HepG2 (cell line): ENCODE results near the gene NHSL1. TPM values are rescaled to one million over a fixed set of nuclear protein-coding genes. Genes with fewer than 3 reads are reported as not detected.

Experiments used
- HMG20B ChIP-seq: conservative IDR thresholded peaks from 2 replicates; pipeline ENCODE4 v1.6.1; 2016; ENCODE audit warnings: missing genetic modification reagents, missing compliant biosample characterization
- KLF13 ChIP-seq: sonication (generic); formaldehyde crosslinking; IDR thresholded peaks from 2 replicates; pipeline ENCODE4 v1.4.0; 2020; ENCODE audit warnings: mild to moderate bottlenecking, missing genetic modification reagents
- NCOA5 ChIP-seq: sonication (generic); formaldehyde crosslinking; IDR thresholded peaks from 2 replicates; pipeline ENCODE4 v1.4.0; 2020; ENCODE audit warnings: missing genetic modification reagents
- PITX1 ChIP-seq: sonication (generic); formaldehyde crosslinking; IDR thresholded peaks from 2 replicates; pipeline ENCODE4 v1.5.1; 2020; ENCODE audit warnings: mild to moderate bottlenecking, missing genetic modification reagents
- ZNF570 ChIP-seq: sonication (generic); formaldehyde crosslinking; IDR thresholded peaks from 2 replicates; pipeline ENCODE4 v1.4.0; 2020; ENCODE audit warnings: mild to moderate bottlenecking, missing genetic modification reagents, borderline replicate concordance
- ZNF7 ChIP-seq: IDR thresholded peaks from 2 replicates; pipeline ENCODE4 v1.6.1; 2016; ENCODE audit warnings: missing biosample characterization, missing genetic modification reagents
- ZSCAN21 ChIP-seq: sonication (generic); formaldehyde crosslinking; IDR thresholded peaks from 2 replicates; pipeline ENCODE4 v1.8.0; 2022; ENCODE audit warnings: mild to moderate bottlenecking, missing genetic modification reagents, moderate library complexity, borderline replicate concordance
- polyA plus RNA-seq, 8 experiments: library from polyadenylated mRNA; depleted of rRNA in 3 of 8; stranded (reverse) in 7 of 8; unstranded in 1 of 8; fragments of >200 nt; fragmentation: Illumina TruSeq in 4 of 8; extraction: Trizol in 4 of 8; gene quantifications; 2 replicates each; pipeline versions ENCODE4 v1.2.1 to v1.2.3, GENCODE V29; 2011 to 2016; ENCODE audit warnings: low read depth in 4 of 8, missing spikeins in 1 of 8, mixed read lengths in 1 of 8; ENCODE audit not compliant: insufficient read depth in 1 of 8
- total RNA-seq, 5 experiments: library from RNA; depleted of rRNA; stranded (reverse); fragments of >200 nt; fragmentation: Illumina TruSeq; extraction: Trizol; gene quantifications; 2 replicates each; pipeline ENCODE4 v1.2.3, GENCODE V29; 2016; ENCODE audit warnings: low read depth in 1 of 5
- TF ChIP-seq, protein P1 (sequence below): sonication (generic); formaldehyde crosslinking; IDR thresholded peaks from 2 replicates; pipeline ENCODE4 v1.4.0; 2020; ENCODE audit warnings: mild to moderate bottlenecking, missing genetic modification reagents
- TF ChIP-seq, protein P2 (sequence below): sonication (generic); formaldehyde crosslinking; IDR thresholded peaks from 2 replicates; pipeline ENCODE4 v1.4.0; 2020; ENCODE audit warnings: missing genetic modification reagents

The NHSL1 gene
- total and polyA plus RNA-seq, 2 of the 13 experiments (the other 11 are each of a cell fraction or from before 2014, with no cell fraction given), result 24.9 to 53.6 TPM

DNA sequence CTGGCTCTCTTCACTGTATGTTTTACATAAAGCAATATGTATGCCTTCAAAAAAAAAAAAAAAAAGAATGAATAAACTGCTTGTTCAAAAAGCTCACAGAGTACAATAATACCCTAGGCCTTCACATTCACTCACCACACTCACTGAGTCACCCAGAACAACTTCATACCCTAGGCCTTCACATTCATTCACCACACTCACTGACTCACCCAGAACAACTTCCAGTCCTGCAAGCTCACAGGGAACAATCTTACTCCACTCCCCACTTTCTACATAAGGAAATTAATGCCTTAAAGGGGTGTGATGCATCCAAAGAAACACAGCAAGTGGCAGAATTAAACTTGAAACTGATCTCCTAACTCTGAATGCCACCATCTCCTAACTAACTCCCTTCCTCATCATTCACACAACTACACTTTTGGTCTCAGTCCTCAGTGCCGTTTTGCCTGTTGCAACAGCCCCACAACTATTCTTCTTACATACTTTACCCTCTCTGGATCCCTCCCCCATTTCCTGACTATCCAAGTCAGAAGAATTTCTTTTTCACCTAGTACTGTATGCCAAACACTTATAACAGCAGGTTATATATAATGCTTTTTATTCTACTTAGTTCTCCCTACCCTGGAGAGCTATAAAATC is 34.2 kb downstream of the NHSL1 start (continued):
- TF ChIP-seq, protein P1, sequence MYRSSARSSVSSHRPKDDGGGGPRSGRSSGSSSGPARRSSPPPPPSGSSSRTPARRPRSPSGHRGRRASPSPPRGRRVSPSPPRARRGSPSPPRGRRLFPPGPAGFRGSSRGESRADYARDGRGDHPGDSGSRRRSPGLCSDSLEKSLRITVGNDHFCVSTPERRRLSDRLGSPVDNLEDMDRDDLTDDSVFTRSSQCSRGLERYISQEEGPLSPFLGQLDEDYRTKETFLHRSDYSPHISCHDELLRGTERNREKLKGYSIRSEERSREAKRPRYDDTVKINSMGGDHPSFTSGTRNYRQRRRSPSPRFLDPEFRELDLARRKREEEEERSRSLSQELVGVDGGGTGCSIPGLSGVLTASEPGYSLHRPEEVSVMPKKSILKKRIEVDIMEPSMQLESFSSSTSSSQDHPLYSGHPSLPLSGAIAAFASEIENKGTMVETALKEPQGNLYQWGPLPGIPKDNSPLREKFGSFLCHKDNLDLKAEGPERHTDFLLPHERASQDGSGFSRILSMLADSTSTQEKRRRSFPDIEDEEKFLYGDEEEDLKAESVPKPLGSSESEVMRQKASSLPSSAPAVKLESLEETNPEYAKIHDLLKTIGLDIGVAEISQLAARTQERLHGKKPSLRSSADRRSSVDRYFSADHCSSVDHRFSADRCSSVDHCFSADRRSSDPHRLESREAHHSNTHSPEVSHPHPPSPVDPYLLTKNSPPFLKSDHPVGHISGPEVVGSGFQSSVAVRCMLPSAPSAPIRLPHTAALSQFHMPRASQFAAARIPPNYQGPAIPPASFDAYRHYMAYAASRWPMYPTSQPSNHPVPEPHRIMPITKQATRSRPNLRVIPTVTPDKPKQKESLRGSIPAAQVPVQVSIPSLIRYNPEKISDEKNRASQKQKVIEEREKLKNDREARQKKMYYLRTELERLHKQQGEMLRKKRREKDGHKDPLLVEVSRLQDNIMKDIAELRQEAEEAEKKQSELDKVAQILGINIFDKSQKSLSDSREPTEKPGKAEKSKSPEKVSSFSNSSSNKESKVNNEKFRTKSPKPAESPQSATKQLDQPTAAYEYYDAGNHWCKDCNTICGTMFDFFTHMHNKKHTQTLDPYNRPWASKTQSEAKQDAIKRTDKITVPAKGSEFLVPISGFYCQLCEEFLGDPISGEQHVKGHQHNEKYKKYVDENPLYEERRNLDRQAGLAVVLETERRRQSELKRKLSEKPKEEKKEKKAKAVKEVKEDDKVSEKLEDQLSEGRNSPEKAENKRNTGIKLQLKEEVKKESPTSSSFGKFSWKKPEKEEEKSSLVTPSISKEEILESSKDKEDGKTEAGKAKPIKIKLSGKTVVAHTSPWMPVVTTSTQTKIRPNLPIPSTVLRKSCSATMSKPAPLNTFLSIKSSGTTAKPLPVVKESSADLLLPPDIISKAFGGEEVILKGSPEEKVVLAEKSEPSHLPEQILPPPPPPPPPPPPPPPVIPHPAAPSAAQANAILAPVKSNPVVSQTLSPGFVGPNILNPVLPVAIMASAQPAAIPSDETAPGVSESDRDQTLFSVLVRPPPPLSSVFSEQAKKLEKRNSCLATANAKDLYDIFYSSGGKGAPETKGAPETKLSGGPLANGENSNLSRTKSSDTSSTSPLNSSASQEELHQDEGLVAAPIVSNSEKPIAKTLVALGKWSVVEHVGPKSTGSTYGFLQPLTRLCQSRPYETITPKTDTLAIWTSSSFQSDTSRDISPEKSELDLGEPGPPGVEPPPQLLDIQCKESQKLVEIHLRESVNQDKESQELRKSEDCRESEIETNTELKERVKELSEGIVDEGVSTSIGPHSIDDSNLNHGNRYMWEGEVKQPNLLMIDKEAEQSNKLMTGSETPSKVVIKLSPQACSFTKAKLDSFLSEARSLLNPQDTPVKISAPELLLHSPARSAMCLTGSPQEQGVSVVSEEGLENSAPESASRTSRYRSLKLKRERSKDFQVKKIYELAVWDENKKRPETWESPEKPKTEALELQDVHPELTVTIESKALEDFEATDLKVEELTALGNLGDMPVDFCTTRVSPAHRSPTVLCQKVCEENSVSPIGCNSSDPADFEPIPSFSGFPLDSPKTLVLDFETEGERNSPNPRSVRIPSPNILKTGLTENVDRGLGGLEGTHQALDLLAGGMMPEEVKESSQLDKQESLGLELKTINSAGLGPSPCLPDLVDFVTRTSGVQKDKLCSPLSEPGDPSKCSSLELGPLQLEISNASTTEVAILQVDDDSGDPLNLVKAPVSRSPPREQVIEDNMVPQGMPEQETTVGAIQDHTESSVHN (CRISPR knock-in tag), result no peak
- TF ChIP-seq ZNF570 (no peak), ZNF7 (peak; percentile 77), ZSCAN21 (CRISPR knock-in tag) (no peak), KLF13 (CRISPR knock-in tag) (no peak), NCOA5 (CRISPR knock-in tag) (no peak), HMG20B (CRISPR knock-in tag) (no peak), PITX1 (CRISPR knock-in tag) (no peak)
- TF ChIP-seq, protein P2, sequence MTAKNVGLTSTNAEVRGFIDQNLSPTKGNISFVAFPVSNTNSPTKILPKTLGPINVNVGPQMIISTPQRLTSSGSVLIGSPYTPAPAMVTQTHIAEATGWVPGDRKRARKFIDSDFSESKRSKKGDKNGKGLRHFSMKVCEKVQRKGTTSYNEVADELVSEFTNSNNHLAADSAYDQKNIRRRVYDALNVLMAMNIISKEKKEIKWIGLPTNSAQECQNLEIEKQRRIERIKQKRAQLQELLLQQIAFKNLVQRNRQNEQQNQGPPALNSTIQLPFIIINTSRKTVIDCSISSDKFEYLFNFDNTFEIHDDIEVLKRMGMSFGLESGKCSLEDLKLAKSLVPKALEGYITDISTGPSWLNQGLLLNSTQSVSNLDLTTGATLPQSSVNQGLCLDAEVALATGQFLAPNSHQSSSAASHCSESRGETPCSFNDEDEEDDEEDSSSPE (CRISPR knock-in tag), result no peak
